ENCODE measurements around the gene XPNPEP1.

XPNPEP1 gene

DNA sequence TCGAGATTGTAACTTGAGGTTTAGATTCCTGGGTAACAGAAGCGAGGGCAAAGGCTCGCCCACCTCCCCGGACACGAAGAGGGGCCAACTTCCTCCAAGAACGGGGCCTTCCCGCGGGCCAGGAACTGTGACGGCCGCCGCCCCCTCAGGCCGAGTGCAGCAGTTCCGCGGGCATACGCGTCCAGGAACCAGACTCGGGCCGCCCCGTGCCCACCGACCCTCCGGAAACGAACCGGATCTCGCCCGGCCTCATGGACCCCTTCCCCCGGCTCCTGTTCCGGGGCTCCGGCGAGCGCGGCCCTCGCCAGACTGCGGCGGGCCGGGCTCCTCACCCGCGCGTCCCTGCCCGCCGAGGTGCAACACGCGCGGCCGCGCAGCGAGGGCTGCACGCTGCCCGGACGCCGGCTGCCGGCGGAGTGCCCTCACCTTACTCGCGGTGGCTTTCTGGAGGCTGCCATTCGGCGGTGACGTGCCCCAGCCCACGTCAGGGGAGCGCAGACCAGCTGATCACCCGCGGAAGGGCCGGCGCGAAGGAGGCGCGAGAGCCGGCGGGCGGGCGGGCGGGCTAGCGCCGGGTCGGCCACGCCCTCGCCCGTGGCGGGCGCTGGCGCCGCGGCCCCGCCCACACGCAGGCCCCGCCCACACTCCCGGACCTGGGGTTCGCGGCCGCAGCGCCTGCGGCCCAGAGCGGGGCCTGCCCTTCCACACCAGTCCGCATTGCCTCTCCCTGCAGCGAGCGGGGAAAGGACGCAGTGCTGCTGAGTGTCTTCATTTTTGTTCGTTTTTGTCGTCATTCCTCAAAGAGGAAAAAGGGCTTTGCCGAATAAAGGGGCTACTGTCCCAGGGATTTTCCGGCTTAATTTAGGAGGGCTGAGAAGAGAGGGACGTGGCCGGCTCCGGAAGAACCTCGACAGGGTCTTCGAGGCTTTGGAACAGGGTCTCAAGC, at the start of gene XPNPEP1:
Gene XPNPEP1 (minus strand): TSS at position 536 of the 946 bp plus-strand sequence. CDS start 78 bp downstream, at position 458.
- peak; percentile 89 for DNase-seq

DNA sequence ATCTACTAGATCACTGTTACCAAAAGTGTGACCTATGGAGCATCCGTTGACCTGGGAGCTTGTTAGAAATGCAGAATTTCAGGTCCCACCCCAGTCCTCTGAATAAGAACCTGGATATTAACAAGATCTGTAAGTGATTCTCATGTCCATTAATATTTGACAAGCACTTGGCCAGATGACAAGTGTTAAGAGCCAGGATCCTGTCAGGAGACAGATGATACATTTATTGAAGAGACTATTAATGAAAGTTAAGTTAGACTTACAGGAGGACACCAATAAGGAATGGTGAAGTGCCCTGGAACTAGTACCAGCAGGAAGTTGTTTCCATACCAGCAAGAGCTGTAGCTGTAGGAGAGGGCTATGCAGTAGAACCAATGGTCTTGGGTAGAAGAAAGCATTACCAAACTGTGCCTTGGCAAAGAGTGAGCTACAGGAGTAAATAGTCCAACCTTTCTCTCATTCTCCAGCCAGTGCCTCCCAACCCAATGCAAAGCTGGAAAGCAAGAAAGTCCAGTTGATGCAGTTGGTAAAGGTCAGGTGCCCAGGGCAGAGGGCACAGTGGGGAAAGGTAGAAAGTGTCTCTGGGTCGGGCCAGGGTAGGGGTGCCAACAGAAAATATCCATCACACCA, 49.2 kb upstream of the XPNPEP1 start:
- no peak for DNase-seq

DNA sequence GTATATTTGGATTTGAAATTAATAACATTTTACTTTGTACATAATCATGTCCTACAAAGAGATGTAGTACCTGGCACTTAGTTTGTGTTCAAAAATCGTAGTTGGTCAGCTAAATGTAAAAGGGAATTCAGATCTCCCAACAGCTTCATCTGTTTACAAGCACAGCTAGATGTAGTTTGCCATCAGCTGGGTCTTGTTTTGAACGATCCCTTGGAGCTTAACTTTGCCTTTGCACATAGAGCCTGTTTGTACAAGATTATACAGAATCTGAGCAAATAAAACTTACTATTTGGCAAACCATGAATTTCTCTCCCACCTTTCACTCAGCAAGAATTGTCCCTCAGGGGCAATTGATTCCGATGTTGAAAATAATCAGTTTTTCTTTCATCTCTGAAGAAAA, 48.3 kb upstream of the XPNPEP1 start:
- no peak for DNase-seq

DNA sequence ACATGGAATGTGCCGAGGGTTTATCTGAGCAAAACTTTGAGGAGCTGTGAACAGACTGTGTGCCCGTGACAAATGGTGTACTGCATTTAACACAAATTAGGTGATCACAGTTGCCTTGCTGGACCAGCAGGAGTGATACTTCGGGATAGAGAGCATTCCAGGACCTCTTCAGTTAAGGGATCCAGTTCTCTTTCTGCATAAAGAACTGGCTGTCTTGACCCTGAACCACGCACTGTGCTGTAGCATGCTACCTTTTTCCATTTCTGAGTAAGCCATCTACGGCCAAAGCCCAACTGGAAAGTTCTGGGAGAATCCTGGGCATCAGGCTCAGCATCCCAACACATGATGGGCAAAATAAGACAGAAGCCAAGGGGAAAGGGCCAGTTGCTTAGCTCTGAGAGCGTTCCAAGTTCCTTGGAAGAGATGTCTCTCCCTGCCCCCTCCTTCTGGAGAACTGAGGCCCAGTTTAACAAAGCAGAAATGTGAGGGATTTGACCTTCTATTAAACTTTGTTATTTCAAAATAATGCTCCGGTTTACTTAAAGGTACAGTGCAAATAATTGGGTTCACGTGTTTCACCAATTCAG, 46.5 kb upstream of the XPNPEP1 start:
- DNase-seq, result no peak

DNA sequence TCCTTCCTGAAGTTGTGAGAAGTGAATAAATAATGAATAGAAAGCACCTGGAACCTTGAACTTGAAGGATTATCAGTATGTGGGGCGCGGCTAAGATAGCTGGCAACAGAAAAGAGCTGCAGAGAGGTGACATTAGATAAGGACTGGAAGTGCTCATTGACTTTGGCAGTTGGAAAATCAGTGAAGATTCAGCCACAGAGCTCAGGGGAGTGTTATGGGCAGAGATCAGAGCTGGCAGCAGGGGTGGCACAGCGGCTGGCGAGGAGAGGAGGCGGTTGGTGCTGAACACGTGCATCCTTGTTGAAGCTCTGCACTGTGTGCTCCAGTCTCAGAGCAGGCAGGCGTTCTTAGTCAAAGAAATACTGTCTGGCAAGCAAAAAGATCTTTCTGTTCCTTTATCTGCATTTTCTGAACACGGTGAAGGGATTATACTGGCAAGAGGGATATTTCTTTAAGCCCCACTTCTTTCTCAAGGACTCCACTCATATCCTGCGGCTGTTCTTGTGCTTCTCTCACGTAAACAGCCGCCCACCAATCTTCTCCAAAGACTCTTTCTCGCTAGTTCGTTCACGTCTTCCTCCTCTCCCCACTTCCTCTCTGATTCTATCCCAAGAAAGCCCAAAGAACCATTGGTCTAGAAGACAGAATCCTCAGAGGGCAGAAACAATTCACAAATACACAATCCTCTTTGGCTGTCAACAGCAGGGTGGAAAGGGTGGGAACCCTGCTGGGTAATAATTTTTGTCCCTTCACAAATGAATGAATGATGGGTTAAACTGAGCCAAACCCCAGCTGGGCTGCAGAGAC, 45.8 kb upstream of the XPNPEP1 start:
- DNase-seq, result no peak

DNA sequence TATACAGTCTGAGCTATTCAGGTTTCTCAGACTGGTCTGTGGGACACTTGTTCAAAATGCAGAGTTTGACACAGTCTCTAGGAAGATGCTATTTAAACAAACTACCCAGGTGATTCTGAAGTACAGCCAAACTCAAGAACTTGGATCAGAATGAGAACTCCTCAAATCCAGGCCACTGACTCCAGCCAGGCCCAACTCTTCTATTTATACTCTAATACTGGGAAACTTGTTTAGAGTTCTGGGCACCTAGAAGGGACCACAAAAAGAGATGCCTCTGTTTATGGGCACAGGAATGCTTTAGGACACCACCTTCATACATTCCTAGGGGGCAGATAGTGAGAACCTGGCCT, 44.4 kb upstream of the XPNPEP1 start:
- no peak for DNase-seq

DNA sequence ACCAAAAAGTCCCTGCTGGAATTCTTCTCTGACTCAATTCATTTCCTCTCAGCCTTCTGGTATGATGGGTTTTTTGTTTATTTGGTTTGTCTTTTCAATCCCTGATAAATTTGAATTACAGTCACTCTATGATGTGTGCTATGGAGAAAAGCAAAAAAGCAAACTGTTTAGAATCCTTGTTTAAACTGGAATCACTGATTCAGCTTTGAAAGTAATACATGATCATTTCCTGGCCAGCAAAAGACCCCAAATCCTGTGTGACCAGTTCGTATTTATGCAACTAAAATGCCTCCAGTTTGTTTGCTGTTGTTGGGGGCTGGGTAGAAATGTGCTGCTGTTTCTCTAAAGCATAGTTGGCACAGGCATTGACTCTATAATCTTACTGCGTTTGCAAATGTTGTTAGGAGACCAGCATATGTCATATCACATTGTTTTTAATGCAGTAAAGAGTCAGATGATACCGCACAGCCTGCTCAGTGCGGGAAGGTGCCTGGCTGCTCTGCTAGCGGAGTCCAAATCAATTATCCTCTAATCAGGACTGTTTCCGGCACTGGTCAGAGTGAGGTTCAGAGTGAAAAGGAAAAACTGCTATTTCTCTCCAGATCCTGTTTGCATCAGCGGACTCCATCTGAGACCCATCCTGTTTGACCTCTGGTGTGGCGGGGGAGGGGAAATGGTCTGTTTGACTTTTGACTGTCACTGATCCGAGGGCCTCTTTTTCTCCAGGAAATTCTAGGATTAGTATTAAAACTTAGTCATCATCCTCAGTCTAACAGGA, 43.8 kb upstream of the XPNPEP1 start:
- DNase-seq, result no peak

DNA sequence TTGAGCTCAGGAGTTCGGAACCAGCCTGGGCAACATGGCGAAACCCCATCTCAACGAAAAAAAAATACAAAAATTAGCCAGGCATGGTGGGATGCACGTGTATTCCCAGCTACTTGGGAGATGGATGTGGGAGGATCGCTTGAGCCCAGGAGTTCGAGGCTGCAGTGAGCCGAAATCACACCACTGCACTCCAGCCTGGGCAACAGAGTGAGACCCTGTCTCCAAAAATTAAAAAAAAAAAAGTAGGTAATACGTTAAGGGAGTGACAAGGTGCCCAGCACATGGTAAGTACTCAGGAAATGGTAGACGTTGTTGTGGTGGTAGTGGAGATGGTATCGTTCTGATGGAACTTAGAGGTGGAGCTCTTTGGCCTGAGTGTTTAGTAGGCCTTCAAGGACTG, 41.0 kb upstream of the XPNPEP1 start:
- no peak for DNase-seq

DNA sequence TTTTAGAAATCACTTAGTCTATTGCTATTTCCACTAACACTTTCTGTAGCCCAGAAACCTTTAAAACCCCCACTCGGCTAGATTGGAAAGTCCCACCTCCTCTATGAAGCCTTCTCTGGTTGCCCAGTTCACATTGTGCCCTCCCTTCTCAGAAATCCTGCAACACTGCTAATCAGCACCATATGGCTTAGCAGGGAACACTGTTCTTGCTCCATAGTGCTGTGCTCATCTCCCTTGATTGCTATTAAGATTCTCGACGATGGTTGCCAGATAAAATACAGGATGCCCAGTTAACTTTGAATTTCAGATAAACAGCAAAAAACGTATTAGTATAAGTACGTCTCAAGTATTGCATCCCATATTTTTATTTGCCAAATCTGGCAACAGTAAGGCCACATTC, 40.1 kb upstream of the XPNPEP1 start:
- DNase-seq, result no peak

DNA sequence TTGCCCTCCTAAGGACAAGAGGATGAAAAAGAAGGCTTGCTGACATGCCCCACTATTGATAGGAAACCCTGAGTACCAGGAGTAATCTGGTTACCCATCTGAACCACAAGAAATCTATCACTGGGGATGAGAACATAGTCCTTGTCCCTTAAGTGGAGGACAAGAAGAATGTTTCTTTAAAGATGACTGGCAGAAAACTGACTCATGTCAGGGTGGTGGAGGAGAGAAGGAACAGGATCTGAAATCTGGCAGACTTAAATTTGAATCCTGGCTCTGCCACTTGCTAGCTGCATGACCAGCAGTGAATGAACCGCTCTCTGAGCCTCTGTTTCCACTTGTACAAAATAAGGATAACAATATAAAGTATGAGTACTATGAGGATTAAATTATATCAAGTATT, 38.9 kb upstream of the XPNPEP1 start:
- DNase-seq, result no peak

DNA sequence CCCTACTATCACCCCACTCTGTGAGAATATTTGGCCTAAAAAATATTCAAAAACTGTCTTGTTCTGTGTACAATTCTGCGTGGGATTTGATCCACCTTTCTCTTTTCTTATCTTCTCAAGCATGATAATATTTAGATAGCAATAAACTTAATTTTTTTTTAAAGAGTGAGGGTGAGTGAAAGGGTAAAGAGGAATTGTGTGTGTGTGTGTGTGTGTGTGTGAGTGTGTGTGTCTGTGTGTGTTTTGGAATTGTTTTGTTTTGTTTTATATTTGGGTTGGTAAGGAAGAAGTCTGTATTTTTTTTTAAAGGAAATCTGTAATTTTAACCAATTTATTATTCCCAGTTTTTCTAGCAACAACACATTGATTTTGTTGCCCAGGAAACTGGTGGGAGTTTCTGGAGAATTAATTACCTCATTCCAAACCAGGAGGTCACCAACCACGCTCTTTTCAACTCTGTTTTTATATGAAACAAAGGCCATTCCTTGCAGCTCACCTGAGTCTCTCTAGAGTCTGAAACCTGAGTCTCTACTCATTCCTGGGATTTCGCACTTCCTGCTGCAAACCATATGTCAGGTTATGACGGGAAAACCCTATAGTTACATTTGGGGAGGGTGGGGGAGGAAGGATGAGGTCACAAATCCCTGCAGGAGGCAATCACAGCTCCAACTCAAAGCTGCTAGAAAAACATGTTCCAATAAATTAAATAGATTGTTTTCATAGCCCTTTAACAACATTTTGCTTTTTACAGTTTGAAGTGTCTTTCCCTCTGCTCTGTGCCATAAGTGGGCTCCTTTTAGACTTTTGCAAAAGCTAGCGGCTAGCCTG, 38.1 kb upstream of the XPNPEP1 start:
- no peak for DNase-seq

DNA sequence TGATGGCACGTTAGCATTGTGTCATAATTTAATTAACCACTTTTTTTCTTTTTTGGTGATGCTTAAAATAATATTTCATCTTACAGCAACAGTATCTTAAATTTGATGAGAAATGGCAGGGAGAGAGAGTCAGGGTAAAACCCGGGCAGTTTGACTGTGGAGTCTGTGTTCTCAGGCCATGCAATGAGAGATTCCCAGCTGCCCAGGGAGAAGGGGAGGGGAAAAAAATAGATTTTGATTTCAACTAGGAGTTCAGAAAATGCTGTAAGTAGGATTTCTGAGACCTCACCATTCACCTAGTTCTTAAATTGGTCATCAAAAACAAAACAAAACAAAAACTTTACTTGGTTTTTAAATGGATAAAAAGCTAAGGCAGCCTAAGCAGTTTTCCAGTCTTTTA, 37.4 kb upstream of the XPNPEP1 start:
- no peak for DNase-seq

DNA sequence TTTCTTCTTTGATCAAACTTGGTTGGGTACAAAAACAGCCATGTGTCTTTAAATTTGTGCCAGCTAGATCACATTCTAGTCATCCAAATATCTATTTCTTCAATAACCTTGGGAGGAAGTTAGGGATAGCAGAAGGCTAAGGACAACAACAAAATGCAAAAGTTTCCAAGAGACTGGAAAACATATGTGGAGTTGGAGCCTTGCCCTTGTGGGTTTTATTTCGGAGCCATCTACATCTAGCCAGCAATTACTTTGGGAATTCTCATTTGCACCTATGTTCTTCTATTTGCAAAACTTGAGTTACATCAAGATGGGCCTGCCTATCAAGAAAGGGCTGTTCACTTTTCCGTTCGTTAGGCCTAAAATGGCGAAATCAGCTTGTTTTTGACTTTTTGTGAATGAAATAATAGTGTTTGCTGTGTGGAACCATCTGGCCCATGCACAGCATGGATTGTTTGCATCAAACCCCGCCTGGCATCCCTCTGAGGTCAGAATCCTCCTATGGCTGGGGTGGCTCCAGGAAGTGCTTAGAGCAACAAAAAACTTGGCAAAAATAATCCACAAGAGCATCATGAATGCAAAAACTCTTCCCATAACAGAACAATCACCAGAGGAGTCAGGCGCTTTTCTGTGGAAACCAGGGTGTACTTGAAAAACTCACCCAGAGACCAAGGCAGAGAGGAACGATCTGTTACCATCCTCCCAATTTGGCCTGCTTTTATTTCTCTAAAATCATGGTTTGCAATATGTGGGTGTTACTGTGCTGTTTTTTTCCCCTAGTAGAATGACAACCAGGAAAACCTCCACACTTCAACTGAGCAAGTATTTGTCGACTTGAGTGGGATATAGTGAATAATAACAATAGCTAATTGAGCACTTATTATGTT, 36.2 kb upstream of the XPNPEP1 start:
- no peak for DNase-seq

DNA sequence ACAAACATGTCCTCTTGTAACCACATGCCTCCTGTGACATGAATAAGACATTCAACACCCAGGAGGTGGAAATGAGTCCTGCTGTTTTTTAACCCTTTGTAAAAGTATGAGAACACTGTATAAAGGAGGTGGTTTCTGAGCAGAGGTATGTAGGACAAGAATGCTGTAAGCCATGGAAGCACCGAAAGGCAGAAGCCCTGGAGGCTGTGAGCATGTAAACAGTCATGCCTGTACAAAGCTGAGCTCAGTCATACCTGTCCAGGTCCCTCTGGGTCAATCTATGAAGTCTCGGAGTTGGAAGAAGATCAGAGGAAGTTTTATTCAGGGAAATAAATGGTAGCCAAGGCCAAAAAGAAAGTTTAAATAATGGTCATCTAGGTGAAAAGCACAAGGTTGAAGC, 34.7 kb upstream of the XPNPEP1 start:
- no peak for DNase-seq

DNA sequence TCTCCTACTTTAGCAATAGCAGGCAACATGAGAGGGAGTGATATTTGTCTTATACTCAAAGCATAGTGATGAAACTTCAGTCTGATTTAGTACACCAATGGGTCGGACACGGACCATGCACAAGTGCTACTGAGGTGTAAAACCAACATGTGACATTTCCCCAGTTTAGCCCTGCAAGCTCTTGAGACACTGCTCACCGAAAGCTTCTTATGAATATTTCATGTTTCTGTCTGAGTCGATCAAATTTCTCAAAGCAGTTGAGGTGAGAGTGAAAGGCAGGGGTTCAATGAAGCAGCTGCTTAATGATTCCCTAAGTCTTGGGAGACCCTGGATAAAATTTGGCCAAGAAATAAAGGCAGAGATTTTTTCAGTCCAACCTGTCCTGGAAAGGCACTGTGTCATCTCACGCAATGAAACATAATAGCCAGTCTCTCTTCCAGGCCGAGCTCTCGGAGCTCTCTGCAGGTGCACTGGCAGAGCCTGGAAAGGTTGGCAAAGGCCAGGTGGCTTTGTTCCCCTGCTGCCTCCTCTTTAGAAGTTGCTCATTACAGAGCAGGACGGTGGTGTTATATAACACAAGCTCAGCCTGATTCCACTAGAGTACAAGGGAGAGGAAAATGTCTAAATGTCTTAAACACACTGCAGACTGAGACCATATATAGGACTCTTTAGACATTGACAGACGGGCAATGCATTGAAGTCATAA, 33.9 kb upstream of the XPNPEP1 start:
- no peak for DNase-seq

DNA sequence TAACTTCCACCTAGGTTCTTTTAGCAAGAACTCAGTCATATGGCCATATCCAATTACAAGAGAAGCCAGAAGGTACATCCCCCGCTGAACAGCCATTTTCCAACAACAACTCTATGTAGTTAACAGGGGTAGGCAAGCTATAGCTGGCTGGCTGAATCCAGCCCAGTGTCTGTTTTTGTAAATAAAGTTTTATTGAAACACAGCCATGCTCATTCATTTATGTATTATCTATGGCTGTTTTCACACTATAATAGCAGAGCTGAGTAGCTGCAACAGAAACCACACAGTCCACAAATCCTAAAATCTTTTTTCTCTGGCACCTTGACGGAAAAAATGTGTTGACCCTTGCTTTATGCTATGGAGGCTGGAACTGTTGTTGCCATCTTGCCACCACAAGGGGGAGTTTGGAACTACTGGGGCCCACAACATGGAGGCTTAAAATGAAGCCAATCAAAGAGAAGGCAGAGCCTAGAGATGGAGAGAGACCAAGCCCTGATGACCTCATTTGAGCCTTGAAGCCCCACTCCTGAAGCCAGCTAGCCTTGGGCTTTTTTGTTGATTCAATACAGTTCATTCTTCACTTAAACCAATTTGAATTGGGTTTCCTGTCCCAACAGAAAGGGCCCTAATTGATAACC, 33.3 kb upstream of the XPNPEP1 start:
- peak; percentile 40 for DNase-seq

DNA sequence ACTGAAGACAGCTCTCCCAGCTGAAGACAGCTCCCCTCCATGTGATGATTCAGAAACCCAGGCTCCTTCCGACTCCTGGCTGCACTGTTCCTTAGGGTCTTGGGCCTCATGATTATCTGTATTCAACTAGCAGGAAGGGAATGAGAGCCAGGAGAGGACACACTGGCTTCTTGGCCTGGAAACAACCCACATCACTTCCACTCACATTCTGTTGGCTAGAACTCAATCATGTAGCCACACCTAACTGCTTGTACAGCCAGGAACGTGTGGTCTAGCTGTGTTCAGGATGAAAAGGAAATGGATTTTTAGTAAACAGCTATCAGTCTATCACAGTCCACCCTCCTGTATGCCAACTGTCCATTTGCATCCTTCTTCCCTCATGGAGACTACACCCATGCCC, 30.5 kb upstream of the XPNPEP1 start:
- no peak for DNase-seq

DNA sequence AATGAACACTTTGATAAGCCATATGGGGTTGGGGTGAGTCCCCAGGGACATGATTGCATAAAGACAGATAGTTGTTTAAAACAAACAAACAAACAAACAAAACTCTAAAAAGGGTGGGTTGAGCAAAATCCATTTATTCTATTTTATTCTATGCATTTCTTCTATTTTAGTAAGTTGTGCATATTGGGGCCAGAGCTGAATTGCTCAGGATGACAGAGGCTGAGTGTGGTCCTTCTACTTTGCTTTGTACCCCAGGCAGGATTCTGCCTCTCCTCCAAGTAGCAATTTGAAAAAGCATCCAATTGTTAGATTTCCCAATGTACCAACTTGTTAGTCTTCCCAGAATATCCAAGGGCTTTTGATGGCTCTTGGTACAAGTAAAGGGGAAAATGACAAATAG, 29.2 kb upstream of the XPNPEP1 start:
- DNase-seq, result no peak
